DOHH2 (cell line): ENCODE measurements around the gene DIP2C.

Experiments used
- H3F3A ChIP-seq: fragments of 200-600 bp; sonication (generic), shearing (Covaris generic); 2 replicates; pipeline ENCODE4 v1.6.0; 2016; ENCODE audit warnings: antibody characterized with exemption, mild to moderate bottlenecking; ENCODE audit not compliant: control insufficient read depth, insufficient read depth
- H3K27ac ChIP-seq: fragments of 200-600 bp; sonication (generic); 2 replicates; pipeline ENCODE4 v1.5.1; 2014; ENCODE audit warnings: low read depth, mild to moderate bottlenecking, low read length, moderate library complexity
- H3K27me3 ChIP-seq: fragments of 200-600 bp; sonication (generic); 2 replicates; pipeline ENCODE4 v1.6.1; 2014; ENCODE audit warnings: mild to moderate bottlenecking, low read length, mixed read lengths; ENCODE audit not compliant: control insufficient read depth
- H3K36me3 ChIP-seq: fragments of 200-600 bp; sonication (generic); 2 replicates; pipeline ENCODE4 v1.6.1; 2014; ENCODE audit warnings: mild to moderate bottlenecking, low read length, moderate library complexity, mixed read lengths; ENCODE audit not compliant: control insufficient read depth
- H3K4me1 ChIP-seq: fragments of 200-600 bp; sonication (generic); 2 replicates; pipeline ENCODE4 v1.6.1; 2014; ENCODE audit warnings: mild to moderate bottlenecking, low read length, mixed read lengths; ENCODE audit not compliant: control insufficient read depth
- H3K4me2 ChIP-seq: fragments of 200-600 bp; sonication (generic); 2 replicates; pipeline ENCODE4 v1.6.0; 2014; ENCODE audit warnings: mild to moderate bottlenecking, low read length, moderate library complexity
- H3K4me3 ChIP-seq: fragments of 200-600 bp; sonication (generic); 2 replicates; pipeline ENCODE4 v1.5.1; 2014; ENCODE audit warnings: mild to moderate bottlenecking, low read length, mixed read lengths
- H3K79me2 ChIP-seq: fragments of 200-600 bp; sonication (generic); 2 replicates; pipeline ENCODE4 v1.6.1; 2014; ENCODE audit warnings: mild to moderate bottlenecking, low read length, mixed read lengths; ENCODE audit not compliant: control insufficient read depth
- H3K9me2 ChIP-seq: fragments of 200-600 bp; sonication (generic); replicated peaks from 2 replicates; pipeline ENCODE4 v1.6.1; 2014; ENCODE audit warnings: mild to moderate bottlenecking, low read length, mixed read lengths; ENCODE audit not compliant: control insufficient read depth
- H3K9me3 ChIP-seq: fragments of 200-600 bp; sonication (generic); 2 replicates; pipeline ENCODE4 v1.6.1; 2014; ENCODE audit warnings: antibody characterized with exemption, low read length, mixed read lengths; ENCODE audit not compliant: control insufficient read depth, insufficient read depth
- H4K20me1 ChIP-seq: fragments of 200-600 bp; sonication (generic); 2 replicates; pipeline ENCODE4 v1.6.0; 2014; ENCODE audit warnings: low read depth, mild to moderate bottlenecking, antibody characterized with exemption, low read length, moderate library complexity; ENCODE audit not compliant: control insufficient read depth, insufficient read depth
- EZH2phosphoT487 ChIP-seq: fragments of 200-600 bp; sonication (generic); IDR thresholded peaks from 2 replicates; pipeline ENCODE4 v1.6.1; 2017; ENCODE audit warnings: borderline replicate concordance, mild to moderate bottlenecking, antibody characterized with exemption, low read length, moderate library complexity, mixed read lengths
- TF ChIP-seq, protein P1 (sequence below): fragments of 200-600 bp; sonication (generic); IDR thresholded peaks from one replicate; pipeline ENCODE4 v1.5.1; 2014; ENCODE audit warnings: antibody characterized with exemption, mild to moderate bottlenecking, low read depth, low read length; ENCODE audit not compliant: poor library complexity, severe bottlenecking

Gene DIP2C, protein sequence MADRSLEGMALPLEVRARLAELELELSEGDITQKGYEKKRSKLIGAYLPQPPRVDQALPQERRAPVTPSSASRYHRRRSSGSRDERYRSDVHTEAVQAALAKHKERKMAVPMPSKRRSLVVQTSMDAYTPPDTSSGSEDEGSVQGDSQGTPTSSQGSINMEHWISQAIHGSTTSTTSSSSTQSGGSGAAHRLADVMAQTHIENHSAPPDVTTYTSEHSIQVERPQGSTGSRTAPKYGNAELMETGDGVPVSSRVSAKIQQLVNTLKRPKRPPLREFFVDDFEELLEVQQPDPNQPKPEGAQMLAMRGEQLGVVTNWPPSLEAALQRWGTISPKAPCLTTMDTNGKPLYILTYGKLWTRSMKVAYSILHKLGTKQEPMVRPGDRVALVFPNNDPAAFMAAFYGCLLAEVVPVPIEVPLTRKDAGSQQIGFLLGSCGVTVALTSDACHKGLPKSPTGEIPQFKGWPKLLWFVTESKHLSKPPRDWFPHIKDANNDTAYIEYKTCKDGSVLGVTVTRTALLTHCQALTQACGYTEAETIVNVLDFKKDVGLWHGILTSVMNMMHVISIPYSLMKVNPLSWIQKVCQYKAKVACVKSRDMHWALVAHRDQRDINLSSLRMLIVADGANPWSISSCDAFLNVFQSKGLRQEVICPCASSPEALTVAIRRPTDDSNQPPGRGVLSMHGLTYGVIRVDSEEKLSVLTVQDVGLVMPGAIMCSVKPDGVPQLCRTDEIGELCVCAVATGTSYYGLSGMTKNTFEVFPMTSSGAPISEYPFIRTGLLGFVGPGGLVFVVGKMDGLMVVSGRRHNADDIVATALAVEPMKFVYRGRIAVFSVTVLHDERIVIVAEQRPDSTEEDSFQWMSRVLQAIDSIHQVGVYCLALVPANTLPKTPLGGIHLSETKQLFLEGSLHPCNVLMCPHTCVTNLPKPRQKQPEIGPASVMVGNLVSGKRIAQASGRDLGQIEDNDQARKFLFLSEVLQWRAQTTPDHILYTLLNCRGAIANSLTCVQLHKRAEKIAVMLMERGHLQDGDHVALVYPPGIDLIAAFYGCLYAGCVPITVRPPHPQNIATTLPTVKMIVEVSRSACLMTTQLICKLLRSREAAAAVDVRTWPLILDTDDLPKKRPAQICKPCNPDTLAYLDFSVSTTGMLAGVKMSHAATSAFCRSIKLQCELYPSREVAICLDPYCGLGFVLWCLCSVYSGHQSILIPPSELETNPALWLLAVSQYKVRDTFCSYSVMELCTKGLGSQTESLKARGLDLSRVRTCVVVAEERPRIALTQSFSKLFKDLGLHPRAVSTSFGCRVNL (N-terminal part only)

DNA sequence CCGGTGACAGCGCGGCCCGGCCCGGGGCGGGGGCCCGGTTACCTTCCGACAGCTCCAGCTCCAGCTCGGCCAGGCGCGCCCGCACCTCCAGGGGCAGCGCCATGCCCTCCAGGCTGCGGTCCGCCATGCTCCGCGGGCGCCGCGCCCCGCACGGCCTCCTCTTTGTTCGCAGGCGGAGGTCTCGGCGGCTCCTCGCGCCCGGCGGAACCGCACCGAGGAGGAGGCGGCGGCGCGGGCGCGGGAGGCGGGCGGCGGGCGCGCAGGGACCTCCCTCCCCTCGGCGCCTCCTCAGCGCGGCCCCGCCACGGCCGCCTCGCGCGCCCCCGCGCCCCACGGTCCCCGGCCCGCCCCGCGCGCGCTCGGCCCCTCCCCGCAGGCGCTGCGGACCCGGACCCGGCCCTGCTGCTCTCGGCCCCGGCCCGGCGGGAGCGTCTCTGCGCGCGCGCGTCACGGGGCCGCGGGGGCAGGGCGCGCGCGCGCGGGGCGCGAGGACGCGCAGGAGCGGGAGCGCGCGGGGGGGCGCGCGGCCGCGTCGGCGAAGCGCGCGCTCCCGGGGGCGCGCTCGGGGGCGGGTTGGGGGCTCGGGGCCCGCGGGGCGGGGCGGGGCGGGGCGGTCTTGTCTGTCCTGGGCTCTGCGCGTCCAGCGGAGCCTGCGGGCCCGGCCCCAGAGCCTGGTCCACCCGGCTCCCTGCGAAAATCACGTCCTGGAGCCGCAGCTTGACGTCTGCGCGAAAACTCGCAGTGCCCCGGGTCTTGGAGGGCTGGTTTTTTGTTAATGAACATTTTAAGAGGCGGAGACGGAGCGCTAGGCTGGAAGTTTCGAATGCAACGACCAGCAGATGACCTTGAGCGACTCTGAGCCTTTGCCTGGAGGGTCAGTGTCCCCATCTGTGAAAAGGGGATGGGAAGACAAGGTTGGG lies at the start of gene DIP2C:
DIP2C (minus strand) TSS at position 217 of the 920 bp plus-strand sequence; CDS start at position 127, 90 bp downstream.
- Histone ChIP-seq H3K27me3 (peaks cover 4% of the 10 kb centered on the region; the same call in 1 of the 2 replicates), H4K20me1 (no peaks in the 10 kb centered on the region), H3K27ac (no peak within 1 kb of the TSS), H3K9me2 (no peaks in the 10 kb centered on the region), H3K4me1 (peaks cover 3% of the 10 kb centered on the region; the same call in 1 of the 2 replicates), H3K36me3 (no peaks in the 10 kb centered on the region), H3K4me3 (no peak within 1 kb of the TSS), H3K4me2 (no peak within 1 kb of the TSS), H3K9me3 (no peaks in the 10 kb centered on the region), H3F3A (no peaks in the 10 kb centered on the region), H3K79me2 (no peaks in the 10 kb centered on the region)
- TF ChIP-seq, protein P1, sequence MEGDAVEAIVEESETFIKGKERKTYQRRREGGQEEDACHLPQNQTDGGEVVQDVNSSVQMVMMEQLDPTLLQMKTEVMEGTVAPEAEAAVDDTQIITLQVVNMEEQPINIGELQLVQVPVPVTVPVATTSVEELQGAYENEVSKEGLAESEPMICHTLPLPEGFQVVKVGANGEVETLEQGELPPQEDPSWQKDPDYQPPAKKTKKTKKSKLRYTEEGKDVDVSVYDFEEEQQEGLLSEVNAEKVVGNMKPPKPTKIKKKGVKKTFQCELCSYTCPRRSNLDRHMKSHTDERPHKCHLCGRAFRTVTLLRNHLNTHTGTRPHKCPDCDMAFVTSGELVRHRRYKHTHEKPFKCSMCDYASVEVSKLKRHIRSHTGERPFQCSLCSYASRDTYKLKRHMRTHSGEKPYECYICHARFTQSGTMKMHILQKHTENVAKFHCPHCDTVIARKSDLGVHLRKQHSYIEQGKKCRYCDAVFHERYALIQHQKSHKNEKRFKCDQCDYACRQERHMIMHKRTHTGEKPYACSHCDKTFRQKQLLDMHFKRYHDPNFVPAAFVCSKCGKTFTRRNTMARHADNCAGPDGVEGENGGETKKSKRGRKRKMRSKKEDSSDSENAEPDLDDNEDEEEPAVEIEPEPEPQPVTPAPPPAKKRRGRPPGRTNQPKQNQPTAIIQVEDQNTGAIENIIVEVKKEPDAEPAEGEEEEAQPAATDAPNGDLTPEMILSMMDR: no peak
- TF ChIP-seq EZH2phosphoT487: no peak

DNA sequence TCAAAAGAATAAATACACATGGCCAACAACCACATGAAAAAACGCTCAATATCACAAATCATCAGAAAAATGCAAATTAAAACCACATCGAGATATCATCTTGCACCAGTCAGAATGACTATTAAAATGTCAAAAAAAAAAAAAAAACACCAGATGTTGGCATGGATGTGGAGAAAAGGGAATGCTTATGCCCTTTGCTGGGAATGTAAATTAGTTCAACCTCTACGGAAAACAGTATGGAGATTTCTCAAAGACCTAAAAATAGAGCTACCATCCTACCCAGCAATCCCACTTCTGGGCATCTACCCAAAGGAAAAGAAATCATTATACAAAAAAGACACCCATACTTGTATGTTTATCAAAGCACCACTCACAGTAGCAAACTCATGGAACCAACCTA lies 45.0 kb upstream of the DIP2C start:
- H3K4me1 ChIP-seq: no peaks in the 10 kb centered on the region
- H3K4me3 ChIP-seq: no peak overlapping the region
- no peak overlapping the region for H3K4me2 ChIP-seq
- H3K79me2 ChIP-seq: no peaks in the 10 kb centered on the region
- 0 out of 2 replicates have a peak, but pooled peaks cover 4% of the 10 kb centered on the region for H3K27me3 ChIP-seq
- TF ChIP-seq EZH2phosphoT487: no peak
- TF ChIP-seq, protein P1: no peak
- no peaks in the 10 kb centered on the region for H4K20me1 ChIP-seq
- no peaks in the 10 kb centered on the region for H3K9me2 ChIP-seq
- no peaks in the 10 kb centered on the region for H3K36me3 ChIP-seq
- H3K27ac ChIP-seq: no peak overlapping the region
- peaks cover 7% of the 10 kb centered on the region; the same call in 1 of the 2 replicates for H3K9me3 ChIP-seq
- H3F3A ChIP-seq: no peaks in the 10 kb centered on the region

DNA sequence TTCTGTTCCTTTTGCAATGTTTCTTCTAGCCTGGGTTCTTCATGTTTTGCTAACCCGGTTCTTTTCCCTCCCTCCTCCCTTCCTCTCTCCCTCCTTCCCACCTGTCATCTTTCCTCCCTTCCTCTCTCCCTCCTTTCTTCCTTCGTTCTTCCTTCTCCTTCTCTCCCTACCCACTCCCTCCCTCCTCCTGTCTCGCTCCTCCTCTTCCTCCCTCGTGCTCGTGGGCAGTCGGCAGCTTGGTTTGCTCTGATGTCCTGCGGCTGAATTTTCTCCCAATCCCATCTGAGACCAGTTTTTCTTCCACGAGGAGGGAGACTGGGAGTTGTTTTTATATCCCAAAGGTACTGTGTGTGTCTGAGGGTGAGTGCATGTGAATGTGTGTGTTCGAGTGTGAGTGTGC lies 43.6 kb upstream of the DIP2C start:
- TF ChIP-seq EZH2phosphoT487: no peak
- TF ChIP-seq, protein P1: no peak
- H3K27ac ChIP-seq: no peak overlapping the region
- H3K36me3 ChIP-seq: no peaks in the 10 kb centered on the region
- H3K4me2 ChIP-seq: no peak overlapping the region
- no peaks in the 10 kb centered on the region; the same call in 1 of the 2 replicates for H3K9me3 ChIP-seq
- no peaks in the 10 kb centered on the region for H3K4me1 ChIP-seq
- no peaks in the 10 kb centered on the region for H3K9me2 ChIP-seq
- no peaks in the 10 kb centered on the region for H3K79me2 ChIP-seq
- 0 out of 2 replicates have a peak, but pooled peaks cover 4% of the 10 kb centered on the region for H3K27me3 ChIP-seq
- H3K4me3 ChIP-seq: no peak overlapping the region
- H4K20me1 ChIP-seq: no peaks in the 10 kb centered on the region
- no peaks in the 10 kb centered on the region for H3F3A ChIP-seq
